HG03095 (cell line): ENCODE data around the gene ZP4.

Experiments
- ATAC-seq: cut with Tn5 transposase; IDR thresholded peaks from one replicate; pipeline ENCODE4 v1.9.1; 2021; ENCODE audit warnings: moderate library complexity; ENCODE audit not compliant: unreplicated experiment

Gene ZP4, protein sequence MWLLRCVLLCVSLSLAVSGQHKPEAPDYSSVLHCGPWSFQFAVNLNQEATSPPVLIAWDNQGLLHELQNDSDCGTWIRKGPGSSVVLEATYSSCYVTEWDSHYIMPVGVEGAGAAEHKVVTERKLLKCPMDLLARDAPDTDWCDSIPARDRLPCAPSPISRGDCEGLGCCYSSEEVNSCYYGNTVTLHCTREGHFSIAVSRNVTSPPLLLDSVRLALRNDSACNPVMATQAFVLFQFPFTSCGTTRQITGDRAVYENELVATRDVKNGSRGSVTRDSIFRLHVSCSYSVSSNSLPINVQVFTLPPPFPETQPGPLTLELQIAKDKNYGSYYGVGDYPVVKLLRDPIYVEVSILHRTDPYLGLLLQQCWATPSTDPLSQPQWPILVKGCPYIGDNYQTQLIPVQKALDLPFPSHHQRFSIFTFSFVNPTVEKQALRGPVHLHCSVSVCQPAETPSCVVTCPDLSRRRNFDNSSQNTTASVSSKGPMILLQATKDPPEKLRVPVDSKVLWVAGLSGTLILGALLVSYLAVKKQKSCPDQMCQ

DNA sequence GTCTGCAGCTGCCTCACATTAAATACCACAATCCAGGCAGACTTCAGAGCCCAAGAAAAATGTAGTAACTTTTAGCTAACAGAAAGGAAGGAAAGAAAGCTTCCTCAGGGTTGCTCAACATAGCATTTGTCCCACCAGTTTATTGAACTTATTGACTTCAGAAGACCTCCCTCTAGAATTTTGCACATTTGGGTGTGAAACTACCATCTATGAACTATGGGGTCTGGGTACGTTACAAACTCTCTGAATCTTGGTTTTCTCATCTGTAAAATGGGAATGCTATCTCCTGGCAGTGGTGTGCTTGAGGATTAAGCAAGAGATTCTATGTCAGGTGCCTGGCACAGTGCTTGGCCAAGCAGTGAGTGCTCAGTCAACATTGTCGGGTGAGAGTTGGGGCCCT, at the start of gene ZP4:
Gene ZP4 (minus strand): TSS at position 101 of the 400 bp plus-strand sequence. CDS start 287 bp downstream, outside the sequence.
- no peak for ATAC-seq

DNA sequence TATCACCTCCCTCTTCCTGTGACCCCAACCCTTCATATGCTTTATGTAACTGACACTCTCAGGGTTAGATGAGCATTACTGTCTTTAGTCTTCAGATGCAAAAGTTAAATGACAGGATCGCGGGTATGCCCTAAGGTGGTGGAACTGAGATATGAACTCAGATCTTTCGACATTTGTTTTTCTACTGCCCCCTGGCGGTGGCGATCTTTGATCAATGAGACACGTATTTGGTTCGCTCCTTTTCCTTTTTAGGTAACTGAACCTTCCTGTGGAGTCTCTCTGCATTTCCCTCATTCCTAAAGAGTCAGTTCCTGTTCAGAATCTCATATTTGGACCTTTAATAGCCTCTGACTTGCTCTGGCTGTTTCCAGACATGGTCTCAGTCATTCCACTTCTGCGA, 47.8 kb upstream of the ZP4 start:
- no peak for ATAC-seq

DNA sequence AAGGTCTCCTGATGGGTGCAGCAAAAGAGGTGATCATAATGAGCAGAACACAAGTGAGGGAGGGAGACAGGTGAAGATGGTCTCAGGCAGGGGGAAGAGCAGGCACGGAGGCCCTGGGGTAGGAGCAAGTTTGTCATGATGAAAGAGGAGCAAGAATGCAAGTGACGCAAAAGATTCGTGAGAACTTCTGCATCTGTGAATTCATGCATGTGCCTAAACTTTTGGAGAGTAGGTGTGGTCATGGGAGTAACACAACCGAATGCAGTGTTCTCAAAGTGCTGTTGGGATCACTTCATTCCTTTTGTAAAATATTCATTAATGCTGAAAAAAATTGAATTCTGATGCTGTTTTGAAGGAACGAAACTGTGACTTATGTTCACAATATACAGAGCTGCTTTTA, 47.3 kb upstream of the ZP4 start:
- no peak for ATAC-seq

DNA sequence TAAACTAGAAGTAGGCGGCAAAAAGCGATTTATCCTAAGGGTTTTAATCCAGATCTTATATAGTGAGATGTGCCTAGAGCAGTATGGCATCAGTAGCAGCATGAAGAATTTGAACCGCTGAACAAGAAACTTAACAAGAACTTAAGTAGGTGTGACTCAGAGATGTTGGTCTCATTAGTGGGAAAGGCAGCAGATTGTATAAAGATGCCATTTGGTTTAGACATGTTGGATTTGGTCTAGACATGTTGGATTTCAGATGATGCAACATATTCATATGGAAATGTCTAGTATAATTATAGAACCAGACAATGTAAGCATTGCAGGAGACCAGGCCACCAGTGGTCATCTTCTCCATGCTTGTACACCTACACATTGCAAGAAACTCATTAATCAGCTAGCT, 42.1 kb upstream of the ZP4 start:
- no peak for ATAC-seq

DNA sequence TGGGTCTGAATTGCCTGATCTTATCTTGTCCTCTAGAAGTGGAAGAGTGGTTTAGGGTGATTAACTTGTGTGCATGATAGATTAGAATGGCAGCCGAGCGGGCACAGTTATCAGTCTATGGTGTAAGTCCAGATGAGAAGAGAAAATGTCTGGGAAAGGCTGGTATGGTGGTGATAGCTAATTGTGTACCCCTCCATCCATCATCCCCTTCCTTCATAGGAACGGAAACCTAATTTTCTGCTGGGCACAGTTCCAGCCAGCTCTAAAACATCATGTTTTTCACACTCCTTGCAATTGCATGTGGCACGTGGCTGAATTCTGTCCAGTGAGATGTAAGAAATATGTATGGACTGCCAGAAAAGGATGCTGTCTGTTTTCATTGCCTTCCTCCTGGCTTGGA, 40.9 kb upstream of the ZP4 start:
- ATAC-seq: no peak

DNA sequence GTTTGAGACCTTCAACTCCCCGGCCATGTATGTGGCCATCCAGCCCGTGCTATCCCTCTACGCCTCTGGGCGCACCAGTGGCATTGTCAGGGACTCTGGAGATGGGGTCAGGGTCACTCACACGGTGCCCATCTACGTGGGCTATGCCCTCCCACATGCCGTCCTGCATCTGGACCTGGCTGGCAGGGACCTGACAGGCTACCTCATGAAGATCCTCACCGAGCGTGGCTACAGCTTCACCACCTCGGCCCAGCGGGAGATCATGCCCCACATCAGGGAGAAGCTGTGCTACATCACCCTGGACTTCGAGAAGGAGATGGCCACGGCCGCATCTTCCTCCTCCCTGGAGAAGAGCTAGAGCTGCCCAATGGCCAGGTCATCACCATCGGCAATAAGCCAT, 36.5 kb upstream of the ZP4 start:
- ATAC-seq: no peak

DNA sequence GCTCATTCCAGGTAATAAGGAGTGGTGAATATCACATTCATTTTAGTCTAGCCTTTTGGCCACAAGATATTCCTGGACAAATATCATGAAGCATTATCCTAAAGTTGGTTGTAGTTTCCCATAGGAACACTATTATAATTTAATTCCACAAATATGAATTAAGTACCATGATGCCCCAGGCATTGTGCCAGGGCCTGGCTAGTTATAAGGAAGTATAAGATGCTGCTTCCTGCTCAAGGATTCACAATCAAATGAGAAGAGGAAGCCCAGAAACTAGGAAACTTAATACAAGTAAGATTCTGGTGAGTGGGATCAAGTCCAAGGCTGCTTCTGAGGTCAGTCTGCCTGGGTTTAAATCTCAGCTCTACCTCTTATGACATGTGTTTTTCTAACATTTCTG, 30.6 kb upstream of the ZP4 start:
- ATAC-seq: no peak

DNA sequence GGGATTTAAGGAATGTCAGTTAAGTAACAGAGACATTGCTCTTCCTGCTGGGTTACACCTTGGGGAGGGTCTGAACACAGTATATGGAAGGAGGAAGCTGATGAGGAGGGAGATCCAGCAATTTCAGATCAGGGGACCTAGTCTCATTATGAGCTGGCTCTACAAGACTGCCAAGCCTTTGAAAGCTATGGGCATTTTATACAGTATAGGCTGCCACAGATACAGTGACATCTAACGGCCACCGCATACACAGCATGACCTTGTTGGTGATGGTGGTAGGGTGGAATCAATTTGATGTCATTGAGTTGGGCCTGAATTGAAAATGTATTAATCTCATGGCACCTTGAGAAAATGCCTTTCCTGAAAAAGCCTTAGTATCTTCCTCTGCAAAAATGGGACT, 22.6 kb upstream of the ZP4 start:
- ATAC-seq: no peak

DNA sequence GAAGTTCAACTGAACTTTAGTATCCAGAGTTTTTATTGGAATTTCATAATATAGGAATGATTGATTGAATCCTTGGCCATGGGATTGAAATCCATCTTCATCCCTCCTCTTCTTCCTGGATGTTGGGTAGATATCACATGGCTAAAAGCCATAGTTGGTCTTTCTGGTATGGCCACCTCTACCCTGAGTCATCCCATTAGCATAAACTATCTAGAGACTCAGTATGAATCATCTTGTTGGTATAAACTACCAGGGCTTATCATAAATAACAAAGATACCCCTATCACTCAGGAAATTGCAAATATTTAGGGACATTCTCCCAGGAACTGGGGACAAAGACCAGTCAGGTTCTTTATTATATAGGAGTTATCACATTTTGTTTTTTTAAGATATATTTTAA, 21.2 kb upstream of the ZP4 start:
- ATAC-seq: no peak

DNA sequence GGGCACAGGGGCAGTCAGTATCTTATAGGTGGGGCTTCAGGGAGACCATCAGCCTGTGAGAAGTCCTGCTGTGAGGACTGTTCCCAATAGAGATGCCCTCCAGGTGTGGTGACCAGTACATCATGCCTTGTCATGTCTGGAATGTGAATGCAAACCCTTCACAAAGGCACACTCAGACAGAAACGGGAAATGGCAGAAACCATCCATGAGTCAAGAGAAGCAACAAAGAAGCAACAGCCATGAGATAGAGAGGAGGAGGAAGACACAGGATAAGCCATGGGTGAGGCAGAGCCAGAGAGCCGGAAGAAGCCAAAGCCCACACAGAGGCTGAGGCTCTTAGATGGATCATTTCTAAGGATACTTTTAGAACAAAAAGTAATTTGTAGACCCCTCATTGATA, 20.1 kb upstream of the ZP4 start:
- ATAC-seq: no peak

DNA sequence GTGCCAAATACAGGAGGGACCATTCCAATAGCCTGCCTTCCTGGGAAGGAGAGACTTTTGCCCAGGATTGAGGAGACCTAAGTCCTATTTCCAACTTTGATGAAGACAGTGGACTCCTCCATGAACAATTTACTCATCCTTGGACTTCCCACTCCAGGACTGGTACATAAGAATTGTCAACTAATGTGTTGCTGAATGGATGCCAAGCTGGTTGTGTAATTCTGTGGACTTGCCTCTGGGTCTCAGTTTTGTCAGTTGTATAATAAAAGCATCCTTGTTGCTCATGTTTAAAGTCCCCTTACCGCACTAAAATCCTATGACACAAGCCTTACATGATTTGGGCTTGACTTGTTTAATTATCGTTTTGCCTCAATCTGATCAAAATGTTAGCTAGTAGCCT, 13.2 kb upstream of the ZP4 start:
- no peak for ATAC-seq

DNA sequence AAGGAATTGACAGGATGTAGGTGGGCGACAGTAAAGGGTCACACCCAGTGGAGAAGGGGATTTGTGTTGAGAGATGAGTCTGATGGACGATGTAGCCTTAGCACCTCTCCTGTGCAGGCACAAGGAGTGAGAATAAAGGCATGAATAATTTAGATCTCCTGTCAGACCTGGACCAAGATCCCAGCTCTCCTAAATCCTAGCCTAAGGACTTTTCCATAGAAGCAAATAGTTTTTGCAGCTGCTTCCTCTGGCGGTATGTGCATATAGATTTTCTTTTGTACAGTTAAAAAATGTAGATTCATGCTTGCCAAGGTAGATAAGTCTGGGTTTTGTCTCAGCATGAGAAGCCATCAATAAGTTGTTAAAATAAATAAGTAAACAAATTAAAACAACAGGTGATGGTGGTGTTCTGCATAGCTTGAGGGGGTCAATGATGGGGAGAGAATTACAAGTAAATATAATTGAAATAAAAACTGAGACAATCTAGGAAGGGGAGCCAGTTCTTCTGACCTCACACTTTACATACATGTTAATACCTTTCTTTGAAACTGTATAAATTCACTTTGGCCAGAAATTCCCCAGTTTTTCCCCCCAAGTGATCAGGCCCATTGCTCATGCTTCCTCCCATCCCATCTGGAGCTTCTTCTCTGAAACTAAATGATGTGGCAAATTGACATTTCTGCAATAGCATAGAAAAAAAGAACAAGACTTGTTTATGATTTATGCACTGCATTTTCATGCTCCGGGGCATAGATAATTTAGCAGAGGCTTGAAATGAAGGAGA, 12.4 kb upstream of the ZP4 start:
- no peak for ATAC-seq

DNA sequence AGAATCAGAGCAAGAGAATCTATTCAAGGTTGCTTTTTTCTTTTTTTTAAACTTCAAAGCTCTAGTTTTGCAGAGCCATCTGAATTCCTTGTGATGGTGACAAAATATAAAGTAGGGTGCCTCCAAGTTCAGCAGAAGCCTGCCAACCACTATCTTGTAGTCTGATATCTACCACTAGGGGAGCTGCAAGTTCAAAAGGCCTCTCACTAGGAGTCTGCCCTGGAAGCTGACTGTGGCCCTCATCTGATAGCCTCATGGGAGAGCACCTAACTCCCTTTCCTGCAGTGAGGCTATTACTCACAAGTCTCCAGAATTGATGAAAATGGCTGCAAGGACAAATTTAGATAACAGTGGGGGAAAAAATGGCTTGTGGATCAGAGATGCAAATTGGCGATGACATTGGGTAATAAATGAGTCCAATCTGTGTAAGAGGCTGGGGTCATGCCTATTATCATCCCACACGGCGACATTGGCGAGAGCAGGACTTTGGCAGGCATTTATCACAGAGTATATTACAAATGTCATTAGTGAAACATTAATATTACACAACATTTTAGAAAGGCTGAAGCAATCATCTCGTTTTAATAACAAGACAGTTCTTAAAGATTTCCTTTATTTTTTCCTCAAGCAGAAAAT, 10.7 kb upstream of the ZP4 start:
- ATAC-seq: no peak

DNA sequence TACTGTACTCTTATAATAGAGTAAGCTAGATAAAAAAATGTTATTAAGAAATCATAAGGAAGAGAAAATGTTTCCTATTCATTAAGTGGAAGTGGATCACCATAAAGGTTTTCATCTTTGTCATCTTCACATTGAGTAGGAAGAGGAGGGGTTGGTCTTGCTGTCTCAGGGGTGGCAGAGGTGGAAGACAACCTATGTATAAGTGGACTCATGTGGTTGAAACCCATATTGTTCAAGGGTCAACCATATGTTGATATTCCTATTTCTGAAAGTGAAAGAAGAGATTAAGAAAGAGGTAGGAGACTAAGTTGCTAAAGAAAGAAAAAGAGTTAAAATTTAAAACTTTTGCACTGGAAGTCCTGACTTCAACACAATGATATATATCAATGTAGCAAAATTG, 4.9 kb upstream of the ZP4 start:
- ATAC-seq: no peak

DNA sequence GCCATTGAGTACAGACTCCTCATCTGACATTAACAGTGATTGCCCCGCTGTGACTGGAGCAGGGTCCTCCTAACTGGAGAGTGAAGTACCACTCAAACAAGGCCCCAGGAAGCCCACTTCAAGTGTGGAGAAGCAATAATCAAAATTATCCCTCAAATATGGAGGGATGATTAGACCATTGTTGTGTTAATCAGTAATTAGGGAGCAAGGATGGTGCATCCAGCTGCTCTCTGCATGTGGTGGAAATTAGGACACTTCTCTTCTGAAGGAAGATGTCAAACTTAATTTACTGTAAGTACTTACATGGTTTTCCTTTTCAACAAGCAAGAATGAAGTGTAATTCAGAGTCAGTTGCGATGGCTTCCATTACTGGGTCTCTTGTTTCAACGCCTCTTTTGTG, 3.4 kb upstream of the ZP4 start:
- no peak for ATAC-seq

DNA sequence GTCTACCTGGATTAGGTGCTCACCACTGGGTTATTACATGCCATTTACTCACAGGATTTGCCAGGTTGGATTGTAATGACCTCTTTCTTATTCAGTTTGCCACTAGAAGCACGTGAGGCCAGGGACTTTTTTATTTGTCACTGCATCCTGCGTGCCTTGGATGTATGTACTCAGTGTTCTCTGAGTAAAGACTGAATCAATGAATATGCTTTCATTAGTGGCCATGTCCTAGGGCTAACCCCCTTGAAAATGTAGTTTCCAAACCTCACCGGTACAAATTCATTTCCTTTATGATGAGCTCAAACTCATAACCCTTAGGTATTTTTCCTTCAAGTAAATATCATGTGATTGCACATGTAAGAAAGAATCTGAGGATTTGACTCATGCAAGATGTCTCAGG, 1.3 kb upstream of the ZP4 start:
- no peak for ATAC-seq

DNA sequence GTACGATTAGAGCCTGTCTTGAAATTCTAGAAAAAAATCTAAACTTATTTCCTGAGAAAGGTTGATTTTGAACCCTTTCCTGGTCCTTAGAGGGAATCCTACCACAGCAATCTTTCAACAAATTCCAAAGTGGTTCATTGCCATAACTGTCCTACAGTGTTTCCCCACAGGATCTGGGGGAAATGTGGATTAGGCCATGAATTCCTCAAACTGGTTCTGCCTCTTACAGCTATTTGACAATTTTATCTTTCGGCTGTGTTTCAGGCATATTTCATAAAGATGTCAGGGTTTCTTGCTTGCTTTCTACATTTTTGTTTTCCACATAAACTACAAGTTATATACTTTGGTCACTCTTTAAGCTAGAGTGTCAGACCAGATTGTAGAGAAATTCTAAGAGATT, 544 bp upstream of the ZP4 start:
- no peak for ATAC-seq

DNA sequence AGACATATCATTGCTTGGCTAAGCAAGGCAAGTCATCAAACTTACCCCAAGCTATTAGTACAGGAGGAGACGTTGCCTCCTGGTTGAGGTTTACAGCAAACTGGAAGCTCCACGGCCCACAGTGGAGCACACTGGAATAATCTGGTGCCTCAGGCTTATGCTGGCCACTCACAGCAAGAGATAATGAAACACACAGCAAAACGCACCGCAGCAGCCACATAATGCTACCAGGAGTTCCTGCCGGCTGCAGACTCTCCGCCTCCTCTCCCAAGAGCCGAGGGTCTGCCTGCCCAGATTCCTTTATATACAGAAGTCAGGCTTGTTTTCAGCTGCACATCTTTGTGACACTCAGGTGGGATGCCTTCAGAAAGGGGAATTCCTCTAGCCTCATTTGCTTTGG, 306 bp downstream of the ZP4 start:
- no peak for ATAC-seq

DNA sequence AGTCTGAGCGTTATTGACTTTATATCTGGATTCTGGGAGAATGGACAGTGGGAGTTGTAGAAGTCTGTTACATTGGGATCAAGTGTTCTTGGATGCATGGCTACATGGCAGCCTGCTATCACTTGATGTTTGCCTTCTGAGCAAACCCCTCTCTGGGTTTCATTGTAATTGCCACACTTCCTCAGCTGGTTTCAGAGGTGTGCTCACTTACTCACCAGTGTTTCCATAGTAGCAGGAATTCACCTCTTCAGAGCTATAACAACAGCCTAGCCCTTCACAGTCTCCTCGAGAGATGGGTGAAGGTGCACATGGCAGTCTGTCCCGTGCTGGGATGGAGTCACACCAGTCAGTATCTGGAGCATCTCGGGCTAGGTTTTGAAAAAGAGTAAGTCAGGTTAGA, 2.6 kb downstream of the ZP4 start:
- no peak for ATAC-seq

DNA sequence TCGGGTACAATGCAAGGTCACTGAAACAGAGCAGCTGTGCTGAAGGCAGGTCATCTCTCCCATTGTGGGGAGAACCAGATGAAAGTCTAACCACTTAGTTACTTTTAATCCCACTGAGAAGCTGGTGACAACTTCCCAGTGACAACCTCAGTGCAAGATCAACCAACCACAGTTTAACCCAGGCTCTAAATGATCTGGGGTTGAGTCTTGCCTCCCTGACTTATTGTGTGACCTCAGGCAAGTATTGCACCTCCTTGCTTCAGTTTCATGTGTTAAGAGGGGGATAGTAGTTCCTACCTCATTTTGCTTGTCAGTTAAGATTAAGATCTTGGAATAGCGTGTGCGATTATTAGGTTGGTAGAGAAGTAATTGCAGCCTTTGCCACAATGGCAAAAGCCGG, 3.2 kb downstream of the ZP4 start:
- ATAC-seq: no peak

DNA sequence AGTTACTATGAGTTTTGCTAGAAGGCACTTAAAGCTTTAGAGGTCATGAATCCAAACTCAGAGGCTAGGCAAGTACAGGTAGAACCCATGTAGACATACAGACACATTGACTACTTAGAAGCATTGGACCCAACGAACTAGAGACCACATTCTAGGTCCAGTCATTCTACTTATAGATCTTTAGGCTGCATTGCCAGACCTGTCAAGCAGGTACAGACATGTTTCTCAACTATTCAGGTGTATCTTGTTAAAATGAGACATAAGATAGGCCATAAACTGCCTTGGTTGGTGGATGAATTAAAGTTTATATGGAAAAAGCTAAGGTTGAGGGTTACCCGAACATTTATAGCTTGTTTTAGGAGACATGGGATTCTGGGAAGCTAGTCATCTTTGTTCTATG, 6.5 kb downstream of the ZP4 start:
- ATAC-seq: no peak

DNA sequence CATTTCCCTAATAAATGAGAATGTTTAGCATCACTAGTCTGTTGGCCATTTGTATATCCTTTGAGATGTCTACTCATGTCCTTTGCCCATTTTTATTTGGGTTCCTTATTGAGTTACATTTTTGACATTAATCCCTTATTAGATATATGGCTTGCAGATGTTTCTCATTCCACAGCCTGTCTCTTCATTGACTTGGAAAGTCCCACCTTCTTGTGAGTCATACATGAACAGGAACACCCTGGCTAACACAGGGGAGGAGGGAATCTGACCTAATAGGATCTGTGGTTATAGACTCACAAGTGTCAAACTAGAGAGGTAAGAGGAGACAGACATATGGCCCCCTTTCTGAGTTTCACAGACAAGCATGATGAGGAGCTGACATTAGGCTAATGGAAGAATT, 11.5 kb downstream of the ZP4 start:
- ATAC-seq: no peak
